ENCODE results near the gene SLC25A10.

SLC25A10 gene

DNA sequence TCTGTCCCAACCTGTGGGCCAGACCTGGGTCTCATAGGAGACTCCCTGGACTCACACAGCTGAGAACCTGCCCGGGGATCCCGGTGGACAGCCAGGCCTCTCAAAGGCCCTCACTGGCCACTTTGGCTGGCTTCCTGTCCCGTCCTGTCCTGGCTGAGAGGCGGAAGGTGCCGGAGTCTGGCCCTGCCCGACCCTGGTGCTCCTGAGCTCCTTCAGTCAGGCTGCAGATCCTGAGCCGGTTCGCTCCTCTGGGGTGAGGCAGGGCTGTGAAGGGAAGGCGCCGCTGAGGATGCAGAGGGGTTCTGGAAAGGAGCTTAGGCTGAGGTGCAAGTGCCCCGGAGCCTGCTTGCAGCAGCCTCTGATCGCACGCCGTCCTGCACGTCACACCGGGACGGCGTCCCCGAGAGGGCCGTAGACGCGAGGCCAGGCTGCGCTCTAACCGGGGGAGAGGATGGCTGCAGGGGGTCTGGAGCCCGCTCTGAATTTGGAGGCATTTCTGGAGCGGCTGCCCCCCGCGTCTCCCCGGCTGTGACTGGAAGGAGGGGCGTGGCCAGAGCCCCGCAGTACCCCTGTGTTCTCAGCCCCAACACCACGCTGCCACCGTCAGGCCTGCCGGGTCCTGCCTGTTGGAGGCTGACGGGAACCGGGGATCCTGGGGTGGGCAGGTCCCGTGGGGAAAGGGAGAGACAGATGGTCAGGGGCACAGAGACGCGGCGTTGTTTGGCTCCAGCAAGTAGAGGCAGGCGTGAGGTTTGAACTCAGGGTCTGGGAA lies 24.1 kb upstream of the SLC25A10 start:
- DNase-seq (ENCODE audit: low read depth), result no peak

DNA sequence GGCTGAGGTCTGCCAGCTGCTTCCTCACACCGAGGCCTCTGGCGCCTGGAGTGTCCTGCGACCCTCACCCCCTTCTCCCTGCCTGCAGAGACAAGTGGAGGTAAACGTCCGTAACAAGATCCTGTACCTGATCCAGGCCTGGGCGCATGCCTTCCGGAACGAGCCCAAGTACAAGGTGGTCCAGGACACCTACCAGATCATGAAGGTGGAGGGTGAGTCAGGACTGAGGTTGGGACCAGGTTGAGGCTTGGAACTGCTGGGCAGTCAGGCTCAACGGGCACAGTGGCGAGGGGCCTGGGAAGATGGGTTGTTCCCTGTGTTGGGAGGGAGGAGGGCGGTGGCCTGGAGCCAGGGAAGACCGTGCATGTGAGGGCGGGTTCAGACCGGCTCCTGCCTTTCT lies 23.5 kb upstream of the SLC25A10 start:
- DNase-seq (ENCODE audit: low read depth), result no peak

DNA sequence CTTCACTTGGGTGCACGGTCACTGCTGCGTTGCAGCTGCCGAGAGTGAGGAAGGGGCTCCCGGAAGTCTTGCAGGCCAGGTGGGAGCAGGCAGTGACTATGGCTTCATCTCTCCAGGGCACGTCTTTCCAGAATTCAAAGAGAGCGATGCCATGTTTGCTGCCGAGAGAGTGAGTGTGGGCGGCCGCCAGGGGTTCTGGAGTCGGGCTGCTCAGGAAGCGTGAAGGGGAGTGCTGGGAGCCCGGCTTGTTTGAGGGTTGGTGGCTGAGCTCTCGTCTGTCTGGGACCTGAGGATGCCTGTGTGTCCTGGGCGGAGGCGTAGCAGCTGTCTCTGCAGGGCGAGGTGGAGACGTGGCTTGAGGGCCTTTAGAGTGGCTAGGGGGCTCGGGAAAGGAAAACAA lies 22.0 kb upstream of the SLC25A10 start:
- no peak for DNase-seq (ENCODE audit: low read depth)

DNA sequence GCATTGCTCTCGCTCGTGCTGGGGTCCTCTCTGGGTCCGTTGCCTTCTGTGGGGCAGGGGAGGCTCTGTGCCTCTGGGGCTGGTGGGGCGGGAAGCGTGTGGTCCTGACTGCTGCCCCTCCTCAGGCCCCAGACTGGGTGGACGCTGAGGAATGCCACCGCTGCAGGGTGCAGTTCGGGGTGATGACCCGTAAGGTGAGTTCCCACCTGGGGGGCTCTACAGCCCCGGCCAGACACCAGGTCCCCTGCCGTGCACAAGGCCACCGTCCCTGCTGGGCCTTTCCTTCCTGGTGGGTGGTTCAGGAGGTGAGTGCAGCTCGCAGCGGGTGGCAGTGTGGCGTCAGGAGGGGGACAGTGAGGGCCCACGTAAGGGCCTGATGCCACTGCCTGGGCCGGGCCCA lies 21.5 kb upstream of the SLC25A10 start:
- DNase-seq (ENCODE audit: low read depth), result no peak

DNA sequence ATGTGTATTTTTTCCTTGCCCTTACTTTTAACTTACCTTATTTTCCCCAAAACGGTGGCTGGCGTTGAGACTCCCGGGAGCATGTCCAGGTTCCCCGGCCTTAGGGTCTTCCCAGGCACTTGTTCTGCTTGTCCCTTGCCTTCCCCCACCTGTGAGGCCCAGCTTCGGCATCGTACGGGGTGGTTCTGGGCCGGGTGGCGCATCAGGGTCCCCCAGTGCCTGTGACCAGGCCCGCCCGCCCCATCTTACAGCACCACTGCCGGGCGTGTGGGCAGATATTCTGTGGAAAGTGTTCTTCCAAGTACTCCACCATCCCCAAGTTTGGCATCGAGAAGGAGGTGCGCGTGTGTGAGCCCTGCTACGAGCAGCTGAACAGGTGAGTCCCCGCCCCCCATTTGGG lies 20.9 kb upstream of the SLC25A10 start:
- DNase-seq (ENCODE audit: low read depth), result no peak

DNA sequence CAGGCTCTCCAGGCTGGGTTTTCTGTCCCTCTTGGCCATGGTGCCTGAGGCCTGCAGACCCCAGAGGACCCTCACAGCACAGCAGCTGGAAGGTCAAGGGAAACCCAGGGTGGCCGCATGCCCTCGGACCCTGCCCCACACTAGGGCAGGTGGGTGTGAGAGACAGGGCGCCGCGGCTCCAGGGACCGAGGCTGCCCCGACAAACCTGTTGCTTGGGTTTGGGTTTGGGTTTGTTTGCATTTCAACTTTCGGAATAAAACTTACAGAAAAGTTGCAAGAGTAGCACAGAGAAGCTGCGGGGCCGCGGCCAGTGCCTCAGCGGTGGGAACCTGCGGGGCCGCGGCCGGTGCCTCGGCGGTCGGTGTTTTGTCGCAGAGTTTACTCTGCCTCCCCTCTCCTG lies 20.5 kb upstream of the SLC25A10 start:
- DNase-seq (ENCODE audit: low read depth), result no peak

DNA sequence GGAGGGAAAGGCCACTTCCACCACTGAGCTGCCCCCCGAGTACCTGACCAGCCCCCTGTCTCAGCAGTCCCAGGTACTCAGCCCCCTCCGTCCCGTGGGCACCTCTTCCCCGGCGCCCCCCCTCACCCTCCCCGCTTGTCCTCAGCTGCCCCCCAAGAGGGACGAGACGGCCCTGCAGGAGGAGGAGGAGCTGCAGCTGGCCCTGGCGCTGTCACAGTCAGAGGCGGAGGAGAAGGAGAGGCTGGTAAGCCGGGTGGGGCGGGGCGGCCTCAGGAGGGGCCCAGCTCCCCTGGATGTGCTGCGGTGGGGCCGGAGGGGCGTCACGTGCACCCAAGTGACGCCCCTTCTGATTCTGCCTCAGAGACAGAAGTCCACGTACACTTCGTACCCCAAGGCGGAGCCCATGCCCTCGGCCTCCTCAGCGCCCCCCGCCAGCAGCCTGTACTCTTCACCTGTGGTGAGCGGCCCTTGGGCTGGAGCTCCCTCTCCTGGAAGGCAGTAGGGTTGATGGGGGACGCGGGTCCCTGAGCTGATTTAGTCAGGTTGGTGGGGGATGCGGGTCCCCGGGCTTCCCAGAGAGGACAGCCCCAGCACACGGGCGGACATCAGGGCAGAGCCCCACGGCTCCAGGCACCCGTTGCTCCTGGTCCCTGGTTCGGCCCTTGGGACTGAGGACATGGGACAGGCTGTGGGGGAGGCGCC lies 18.4 kb upstream of the SLC25A10 start:
- no peak for DNase-seq (ENCODE audit: low read depth)

DNA sequence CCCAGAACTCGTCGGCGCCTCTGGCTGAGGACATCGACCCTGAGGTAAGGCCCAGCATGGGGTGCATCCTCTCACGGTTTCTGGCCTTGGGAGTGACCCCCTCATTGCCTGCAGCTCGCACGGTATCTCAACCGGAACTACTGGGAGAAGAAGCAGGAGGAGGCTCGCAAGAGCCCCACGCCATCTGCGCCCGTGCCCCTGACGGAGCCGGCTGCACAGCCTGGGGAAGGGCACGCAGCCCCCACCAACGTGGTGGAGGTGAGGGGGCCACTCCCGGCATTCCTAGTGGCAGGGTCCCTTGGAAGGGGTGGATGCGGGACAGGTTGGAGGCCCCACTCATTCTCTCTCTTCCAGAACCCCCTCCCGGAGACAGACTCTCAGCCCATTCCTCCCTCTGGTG lies 17.3 kb upstream of the SLC25A10 start:
- DNase-seq (ENCODE audit: low read depth), result no peak

DNA sequence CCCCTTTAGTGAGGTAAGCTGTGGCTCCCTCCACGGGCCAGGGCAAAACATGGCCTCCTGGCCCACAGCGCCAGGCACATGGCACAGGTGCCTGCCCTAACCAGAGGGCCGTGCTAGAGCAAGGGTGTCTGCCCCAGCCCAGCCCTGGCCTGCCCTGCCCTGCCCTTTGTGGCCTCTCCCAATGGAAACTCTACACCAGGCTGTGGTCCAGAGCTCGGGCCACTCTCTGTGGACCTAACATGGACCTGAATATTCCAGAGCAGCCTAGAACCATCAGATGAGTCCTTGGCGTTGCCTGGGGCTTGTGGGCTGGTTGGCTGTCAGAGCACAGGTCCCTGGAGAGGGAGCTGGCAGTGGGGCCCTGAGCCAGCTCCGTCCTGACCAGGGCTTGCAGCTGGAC lies 16.9 kb upstream of the SLC25A10 start:
- no peak for DNase-seq (ENCODE audit: low read depth)

DNA sequence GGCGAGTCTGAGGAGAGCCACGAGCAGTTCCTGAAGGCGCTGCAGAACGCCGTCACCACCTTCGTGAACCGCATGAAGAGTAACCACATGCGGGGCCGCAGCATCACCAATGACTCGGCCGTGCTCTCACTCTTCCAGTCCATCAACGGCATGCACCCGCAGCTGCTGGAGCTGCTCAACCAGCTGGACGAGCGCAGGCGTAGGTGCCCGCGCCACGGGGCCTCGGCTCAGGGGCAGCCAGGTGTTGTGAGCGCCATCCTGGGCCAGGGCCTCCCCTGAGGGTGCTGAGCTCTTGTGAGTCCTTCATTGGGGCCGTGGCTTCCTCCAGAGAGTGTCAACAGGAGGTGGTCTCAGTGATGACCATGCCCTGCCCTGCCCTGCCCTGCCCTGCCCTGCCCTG lies 16.3 kb upstream of the SLC25A10 start:
- no peak for DNase-seq (ENCODE audit: low read depth)

DNA sequence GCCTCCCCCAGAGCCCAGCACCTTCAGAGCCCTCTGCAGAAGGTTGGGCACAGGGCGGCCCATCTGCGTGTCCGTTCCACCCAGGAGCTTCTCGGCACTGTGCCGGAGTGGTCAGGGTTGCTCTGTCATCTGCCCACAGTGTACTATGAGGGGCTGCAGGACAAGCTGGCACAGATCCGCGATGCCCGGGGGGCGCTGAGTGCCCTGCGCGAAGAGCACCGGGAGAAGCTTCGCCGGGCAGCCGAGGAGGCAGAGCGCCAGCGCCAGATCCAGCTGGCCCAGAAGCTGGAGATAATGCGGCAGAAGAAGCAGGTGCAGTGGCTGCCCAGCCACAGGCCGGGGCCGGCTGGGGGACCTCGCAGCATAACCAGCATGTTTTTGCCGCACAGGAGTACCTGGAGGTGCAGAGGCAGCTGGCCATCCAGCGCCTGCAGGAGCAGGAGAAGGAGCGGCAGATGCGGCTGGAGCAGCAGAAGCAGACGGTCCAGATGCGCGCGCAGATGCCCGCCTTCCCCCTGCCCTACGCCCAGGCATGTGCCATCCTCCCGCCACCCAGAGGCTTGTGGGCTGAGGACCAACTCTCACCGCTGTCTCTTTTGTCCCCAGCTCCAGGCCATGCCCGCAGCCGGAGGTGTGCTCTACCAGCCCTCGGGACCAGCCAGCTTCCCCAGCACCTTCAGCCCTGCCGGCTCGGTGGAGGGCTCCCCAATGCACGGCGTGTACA lies 15.7 kb upstream of the SLC25A10 start:
- DNase-seq (ENCODE audit: low read depth), result no peak

DNA sequence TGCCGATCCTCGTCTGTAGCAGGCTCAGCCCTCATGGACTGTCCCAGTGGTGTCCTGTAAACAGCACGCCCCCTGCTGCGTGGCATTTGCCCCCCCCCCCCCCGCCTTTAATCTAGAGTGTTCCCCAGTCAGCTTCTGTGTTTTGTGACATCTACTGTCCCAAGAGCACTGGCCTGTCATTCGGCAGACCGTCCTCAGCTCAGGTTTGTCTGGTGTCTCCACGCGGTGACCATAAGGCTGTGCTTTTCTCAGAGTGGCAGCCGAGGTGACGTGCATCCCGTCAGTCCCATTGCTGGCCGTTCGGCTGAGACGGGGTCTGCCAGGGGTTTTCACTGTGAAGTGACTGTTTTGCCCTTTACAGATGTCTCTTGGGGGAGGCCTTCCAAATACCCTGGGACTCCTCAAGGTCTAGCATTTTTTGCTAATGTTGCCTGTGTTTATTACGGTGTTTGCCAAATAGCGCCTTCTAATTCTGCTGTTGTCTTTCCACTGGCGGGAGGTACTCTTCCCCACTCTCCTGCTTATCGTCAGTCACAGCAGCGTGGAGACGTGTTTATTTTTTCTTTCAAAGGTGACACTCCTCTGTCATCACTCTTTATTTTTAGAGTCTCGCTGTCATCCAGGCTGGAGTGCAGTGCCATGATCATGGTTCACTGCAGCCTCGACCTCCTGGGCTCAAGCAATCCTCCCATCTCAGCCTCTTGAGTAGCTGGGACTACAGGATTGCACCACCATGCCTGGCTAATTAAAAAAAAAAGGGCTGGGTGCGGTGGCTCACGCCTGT lies 14.6 kb upstream of the SLC25A10 start:
- no peak for DNase-seq (ENCODE audit: low read depth)

DNA sequence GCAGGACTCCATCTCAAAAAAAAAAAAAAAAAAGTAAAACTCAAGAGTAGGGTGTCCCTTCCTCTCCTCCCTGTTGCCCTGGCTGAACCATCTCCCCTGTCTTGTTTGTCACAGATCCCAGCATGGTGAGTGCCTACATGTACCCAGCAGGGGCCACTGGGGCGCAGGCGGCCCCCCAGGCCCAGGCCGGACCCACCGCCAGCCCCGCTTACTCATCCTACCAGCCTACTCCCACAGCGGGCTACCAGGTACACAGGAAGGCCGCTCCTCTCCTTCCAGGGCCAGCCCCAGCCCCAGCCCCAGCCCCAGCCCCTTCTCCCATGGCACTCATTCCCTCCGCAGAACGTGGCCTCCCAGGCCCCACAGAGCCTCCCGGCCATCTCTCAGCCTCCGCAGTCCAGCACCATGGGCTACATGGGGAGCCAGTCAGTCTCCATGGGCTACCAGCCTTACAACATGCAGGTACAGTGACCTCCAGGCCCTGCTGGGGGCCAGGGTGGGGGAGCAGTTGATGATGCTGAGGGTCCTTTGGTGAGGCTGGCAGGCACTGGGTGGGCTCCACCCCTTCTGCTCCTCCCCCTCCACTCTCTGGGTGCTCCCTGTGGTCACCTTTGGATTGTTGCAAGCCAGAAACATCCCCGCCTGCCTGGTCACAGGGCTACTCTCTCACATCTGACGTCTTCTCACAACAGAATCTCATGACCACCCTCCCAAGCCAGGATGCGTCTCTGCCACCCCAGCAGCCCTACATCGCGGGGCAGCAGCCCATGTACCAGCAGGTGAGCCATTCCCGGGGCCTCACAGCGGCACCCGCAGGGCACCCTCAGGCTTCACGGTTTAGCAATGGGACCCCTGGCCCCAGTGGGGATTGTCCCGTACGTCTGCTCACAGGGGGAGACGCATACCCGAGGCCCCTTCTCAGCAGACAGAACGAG lies 11.5 kb upstream of the SLC25A10 start:
- DNase-seq (ENCODE audit: low read depth), result no peak

DNA sequence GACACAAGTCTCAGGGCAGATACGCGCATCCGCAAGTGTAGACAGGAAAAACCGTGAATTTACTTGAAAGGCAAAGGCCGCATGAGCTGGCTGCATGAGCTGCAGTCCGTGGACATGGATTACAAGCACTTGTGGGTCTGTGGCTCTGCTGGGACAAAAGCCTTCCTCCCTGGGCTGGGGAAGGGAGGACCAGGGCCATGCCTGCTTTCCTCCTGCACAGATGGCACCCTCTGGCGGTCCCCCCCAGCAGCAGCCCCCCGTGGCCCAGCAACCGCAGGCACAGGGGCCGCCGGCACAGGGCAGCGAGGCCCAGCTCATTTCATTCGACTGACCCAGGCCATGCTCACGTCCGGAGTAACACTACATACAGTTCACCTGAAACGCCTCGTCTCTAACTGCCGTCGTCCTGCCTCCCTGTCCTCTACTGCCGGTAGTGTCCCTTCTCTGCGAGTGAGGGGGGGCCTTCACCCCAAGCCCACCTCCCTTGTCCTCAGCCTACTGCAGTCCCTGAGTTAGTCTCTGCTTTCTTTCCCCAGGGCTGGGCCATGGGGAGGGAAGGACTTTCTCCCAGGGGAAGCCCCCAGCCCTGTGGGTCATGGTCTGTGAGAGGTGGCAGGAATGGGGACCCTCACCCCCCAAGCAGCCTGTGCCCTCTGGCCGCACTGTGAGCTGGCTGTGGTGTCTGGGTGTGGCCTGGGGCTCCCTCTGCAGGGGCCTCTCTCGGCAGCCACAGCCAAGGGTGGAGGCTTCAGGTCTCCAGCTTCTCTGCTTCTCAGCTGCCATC lies 10.6 kb upstream of the SLC25A10 start:
- DNase-seq (ENCODE audit: low read depth), result no peak

DNA sequence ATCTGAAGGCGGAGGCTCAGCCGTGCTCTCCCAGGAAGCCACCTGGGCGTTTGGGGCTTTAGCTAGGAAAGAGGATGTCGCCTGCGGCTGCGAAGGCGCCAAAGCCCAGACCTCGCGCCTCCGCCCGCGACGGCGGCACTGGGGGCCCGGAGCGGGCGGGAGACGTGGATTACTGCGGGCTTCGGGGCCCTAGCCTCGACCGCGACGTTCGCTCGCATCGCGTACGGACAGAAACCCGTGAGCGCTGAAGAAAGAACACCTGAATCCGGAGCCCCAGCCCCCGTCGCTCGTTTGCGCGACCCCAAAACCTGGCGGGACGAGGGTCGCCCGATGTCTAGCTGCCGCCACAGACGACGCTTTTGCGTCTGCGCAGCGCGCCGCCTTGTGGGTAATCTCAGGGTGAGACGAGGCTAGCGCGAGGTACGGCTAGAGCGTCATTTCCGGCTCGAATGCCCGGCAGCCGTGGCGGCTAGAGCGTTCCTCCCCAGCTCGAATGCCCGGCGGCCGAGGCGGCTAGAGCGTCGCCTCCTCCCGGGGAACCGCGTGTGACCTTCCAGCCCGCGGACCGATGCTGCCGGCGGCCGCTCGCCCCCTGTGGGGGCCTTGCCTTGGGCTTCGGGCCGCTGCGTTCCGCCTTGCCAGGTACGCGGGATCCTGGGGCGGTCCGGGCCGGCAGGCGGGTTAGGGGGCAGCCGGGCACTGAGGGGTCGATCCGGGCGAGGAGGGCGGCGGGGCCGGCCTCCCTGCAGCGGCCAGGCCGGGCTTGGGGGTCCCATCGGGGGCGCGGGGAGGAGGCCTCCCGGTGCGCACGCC lies 8.9 kb upstream of the SLC25A10 start, which contains the start of gene MRPL12:
MRPL12 (plus strand) TSS at position 434 of the 813 bp plus-strand sequence; CDS start at position 569, 135 bp downstream.
- peak; percentile 90 for DNase-seq (ENCODE audit: low read depth)

DNA sequence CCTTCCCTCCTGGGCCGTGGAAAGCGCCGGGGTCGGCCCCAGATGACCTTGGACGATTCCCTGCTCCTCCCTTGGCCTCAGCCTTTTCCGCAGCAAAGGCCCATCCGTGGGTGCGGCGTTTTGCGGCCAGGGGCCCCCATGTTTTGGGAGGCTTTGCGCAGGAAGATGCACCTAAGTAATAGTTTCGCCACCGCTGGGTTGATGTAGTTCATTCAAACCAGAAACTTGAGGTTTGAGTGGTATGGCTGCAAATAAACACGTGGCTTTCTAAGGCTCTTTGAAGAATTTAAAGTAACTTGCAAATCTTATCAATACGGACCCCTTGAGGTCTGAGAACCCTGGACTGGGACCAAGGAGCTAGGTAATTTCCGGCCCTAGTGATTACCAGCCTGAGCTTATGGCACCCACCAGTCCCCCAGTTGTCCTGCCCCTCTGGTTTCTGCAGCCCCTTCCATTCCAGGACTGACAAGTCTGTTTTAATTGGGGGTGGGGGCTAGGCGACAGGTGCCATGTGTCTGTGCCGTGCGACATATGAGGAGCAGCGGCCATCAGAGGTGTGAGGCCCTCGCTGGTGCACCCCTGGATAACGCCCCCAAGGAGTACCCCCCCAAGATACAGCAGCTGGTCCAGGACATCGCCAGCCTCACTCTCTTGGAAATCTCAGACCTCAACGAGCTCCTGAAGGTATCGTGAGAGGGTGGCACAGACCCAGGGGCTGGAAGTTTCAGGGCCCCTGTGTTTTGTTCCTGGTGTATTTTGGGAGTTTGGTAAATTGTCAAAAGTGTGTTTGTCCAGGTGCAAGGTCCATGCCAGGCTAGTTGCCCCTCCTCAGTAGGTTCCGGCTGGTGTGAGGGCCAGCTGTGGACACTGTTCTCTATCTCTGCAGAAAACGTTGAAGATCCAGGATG lies 8.1 kb upstream of the SLC25A10 start:
- no peak for DNase-seq (ENCODE audit: low read depth)

DNA sequence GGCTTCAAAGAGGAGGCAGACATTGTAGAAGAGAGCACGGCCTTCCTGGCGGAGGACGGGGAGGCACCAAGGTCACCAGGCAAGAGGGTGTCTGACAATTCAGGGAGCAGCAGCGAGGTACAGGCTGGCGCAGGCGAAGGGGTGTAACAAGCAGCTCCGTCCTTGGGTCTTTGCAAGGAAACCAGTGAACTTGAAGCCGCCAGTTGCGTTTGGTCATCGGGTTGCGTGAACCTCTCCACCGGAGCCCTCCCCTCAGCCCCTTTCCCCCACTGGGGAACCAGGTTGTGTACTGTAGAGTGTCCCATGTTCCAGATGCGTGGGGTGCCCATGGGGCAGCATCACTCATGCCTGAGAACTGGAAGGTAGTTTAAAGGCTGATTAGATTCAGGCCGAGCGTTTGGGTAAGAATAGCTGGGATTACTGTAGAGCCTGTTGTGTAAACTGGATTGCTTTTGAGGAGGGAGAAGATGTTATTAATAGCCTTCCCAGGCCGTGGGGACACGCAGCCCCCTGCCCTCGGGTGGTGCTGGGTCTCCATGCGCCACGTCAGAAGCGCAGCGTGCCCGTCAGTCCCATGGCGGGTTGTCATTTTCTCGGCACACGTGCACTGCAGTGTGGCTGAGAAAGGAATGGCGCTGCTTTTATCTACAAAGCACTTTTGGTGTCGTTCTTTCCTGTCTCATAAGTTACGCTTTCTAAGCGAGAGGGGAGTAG lies 6.4 kb upstream of the SLC25A10 start:
- DNase-seq (ENCODE audit: low read depth), result no peak

DNA sequence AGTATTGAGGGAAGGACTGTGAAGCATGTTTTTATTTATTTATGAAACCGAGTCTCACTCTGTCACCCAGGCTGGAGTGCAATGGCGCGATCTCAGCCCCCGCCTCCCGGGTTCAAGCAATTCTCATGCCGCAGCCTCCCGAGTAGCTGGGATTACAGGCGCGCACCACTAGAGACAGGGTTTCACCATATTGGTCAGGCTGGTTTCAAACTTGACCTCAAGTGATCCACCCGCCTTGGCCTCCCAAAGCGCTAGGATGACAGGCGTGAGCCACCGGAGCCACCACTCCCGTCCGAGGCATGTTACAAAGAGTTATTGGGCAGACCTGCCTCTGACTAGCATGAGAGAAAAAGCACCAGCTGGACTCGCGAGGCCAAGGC lies 5.9 kb upstream of the SLC25A10 start:
- DNase-seq (ENCODE audit: low read depth), result no peak
